ENCODE data around the gene PPP2R5B. TPM values are rescaled to one million over a fixed set of nuclear protein-coding genes. Genes with fewer than 3 reads are reported as not detected.
A peak's percentile ranks its signal among the peaks of the same experiment; 100 is the strongest.

Gene PPP2R5B
- total RNA-seq, 2 experiments from 2014 or later, result 8.6 to 16.2 TPM

- no TSS peak for BruUV-seq (replicated peaks)
Observed at GRCh38 chr11:64883575-64883974, 40.9 kb upstream of the PPP2R5B start.

GRCh38 chr11:64884019-64884418 is 40.5 kb upstream of the PPP2R5B start:
- intact Hi-C loops (cut with micrococcal nuclease; ENCODE audit: unreplicated experiment), result no loop called here
- H3K27ac ChIP-seq (ENCODE audit: low read depth, low read length, poor library complexity, severe bottlenecking), result peak overlapping the region; percentile 80

More at GRCh38 chr11:64883575-64883974, 40.9 kb upstream of the PPP2R5B start:
- H3K36me3 ChIP-seq (ENCODE audit: insufficient read depth, low read length), result no peaks in the 10 kb centered on the region
- peak; percentile 67 for DNase-seq (ENCODE audit: low spot score)
- H3K27ac ChIP-seq (ENCODE audit: low read depth, low read length, poor library complexity, severe bottlenecking), result peak overlapping the region; percentile 80
- no peaks in the 10 kb centered on the region for H4K20me1 ChIP-seq (ENCODE audit: insufficient read depth, low read length)
- no peaks in the 10 kb centered on the region for H3K9me3 ChIP-seq (ENCODE audit: low read length)
- ChIA-PET POLR2A (interaction anchor here (1.0 to 1.2 kb wide), 2 partner anchors 18 to 35 kb away, joined by 3 to 4 read pairs; no protein-coding TSS in a partner anchor), CTCF (ENCODE audit: unreplicated experiment) (interaction anchor here (0.7 to 2.4 kb wide), 6 partner anchors 9 to 35 kb away, joined by 3 to 9 read pairs (median 4); no protein-coding TSS in a partner anchor)
- peaks cover 71% of the 10 kb centered on the region for H3K4me1 ChIP-seq (ENCODE audit: insufficient read depth, low read length, poor library complexity, severe bottlenecking)
- peak overlapping the region; percentile 46 for H3K4me2 ChIP-seq (ENCODE audit: low read length)
- intact Hi-C loops (cut with micrococcal nuclease; ENCODE audit: unreplicated experiment), result no loop called here
- H2AFZ ChIP-seq (ENCODE audit: low read length), result peak overlapping the region; percentile 17; the same call in 1 of the 2 replicates
- TF ChIP-seq CTCF (conservative IDR thresholded peaks at IDR 0.05; ENCODE audit: low read length) (no peak), EZH2phosphoT487 (IDR thresholded peaks at IDR 0.05; ENCODE audit: borderline replicate concordance, low read depth, low read length) (no peak)
- no peaks in the 10 kb centered on the region for H3K9me2 ChIP-seq (ENCODE audit: insufficient read depth, low read length)
- no peak overlapping the region for H3K4me3 ChIP-seq (ENCODE audit: low read depth, low read length, poor library complexity, severe bottlenecking)
- peaks cover 10% of the 10 kb centered on the region; the same call in 1 of the 2 replicates for H3K79me2 ChIP-seq (ENCODE audit: insufficient read depth, low read depth, low read length)

More at GRCh38 chr11:64884019-64884418, 40.5 kb upstream of the PPP2R5B start:
- peak overlapping the region; percentile 17; the same call in 1 of the 2 replicates for H2AFZ ChIP-seq (ENCODE audit: low read length)
- BruUV-seq (replicated peaks), result no TSS peak
- no peaks in the 10 kb centered on the region for H3K9me3 ChIP-seq (ENCODE audit: low read length)
- H4K20me1 ChIP-seq (ENCODE audit: insufficient read depth, low read length), result no peaks in the 10 kb centered on the region
- no peaks in the 10 kb centered on the region for H3K9me2 ChIP-seq (ENCODE audit: insufficient read depth, low read length)
- no peak overlapping the region for H3K4me3 ChIP-seq (ENCODE audit: low read depth, low read length, poor library complexity, severe bottlenecking)
- POLR2A ChIA-PET, result interaction anchor here (1.0 to 1.2 kb wide), 2 partner anchors 18 to 36 kb away, joined by 3 to 4 read pairs; no protein-coding TSS in a partner anchor
- CTCF ChIA-PET (ENCODE audit: unreplicated experiment), result interaction anchor here (1.0 to 2.4 kb wide), 4 partner anchors 8 to 36 kb away, joined by 3 to 9 read pairs (median 4); no protein-coding TSS in a partner anchor
- no peaks in the 10 kb centered on the region for H3K36me3 ChIP-seq (ENCODE audit: insufficient read depth, low read length)
- peaks cover 9% of the 10 kb centered on the region; the same call in 1 of the 2 replicates for H3K79me2 ChIP-seq (ENCODE audit: insufficient read depth, low read depth, low read length)
- TF ChIP-seq EZH2phosphoT487 (IDR thresholded peaks at IDR 0.05; ENCODE audit: borderline replicate concordance, low read depth, low read length) (no peak), CTCF (conservative IDR thresholded peaks at IDR 0.05; ENCODE audit: low read length) (no peak)
- peak overlapping the region; percentile 46 for H3K4me2 ChIP-seq (ENCODE audit: low read length)
- peaks cover 75% of the 10 kb centered on the region for H3K4me1 ChIP-seq (ENCODE audit: insufficient read depth, low read length, poor library complexity, severe bottlenecking)
- no peak for DNase-seq (ENCODE audit: low spot score)

All from OCI-LY7 (cell line).